GM21576 (cell line): Measurements from ENCODE around the gene MAST4.
"Not testable (repeated sequence)": the region's sequence is repeated elsewhere in the genome, so short reads cannot be mapped to it uniquely, and the experiment has no call there.

Experiments
- ATAC-seq: cut with Tn5 transposase; IDR thresholded peaks from one replicate; pipeline ENCODE4 v1.9.1; 2021; ENCODE audit warnings: mild to moderate bottlenecking, moderate library complexity; ENCODE audit not compliant: unreplicated experiment

Gene MAST4

DNA sequence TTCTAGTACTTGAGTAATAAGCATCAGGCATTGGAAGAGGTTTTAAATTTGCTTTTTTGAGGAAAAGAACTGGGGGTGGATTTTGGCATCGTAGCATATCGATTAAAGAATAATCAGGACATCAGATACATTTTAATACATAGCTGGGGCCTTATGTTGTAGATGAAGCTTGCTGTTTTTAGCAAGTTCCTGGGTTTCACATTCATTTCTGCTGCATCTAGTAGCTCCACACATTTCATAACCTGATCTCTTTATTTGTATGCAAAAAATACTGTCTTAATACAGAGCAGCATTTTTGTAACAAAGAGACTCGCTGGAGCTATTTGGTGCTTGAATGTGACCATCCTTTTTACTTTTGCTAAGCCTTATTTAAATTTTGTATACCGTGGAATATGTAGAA, 571.9 kb downstream of the MAST4 start:
- ATAC-seq = no peak

DNA sequence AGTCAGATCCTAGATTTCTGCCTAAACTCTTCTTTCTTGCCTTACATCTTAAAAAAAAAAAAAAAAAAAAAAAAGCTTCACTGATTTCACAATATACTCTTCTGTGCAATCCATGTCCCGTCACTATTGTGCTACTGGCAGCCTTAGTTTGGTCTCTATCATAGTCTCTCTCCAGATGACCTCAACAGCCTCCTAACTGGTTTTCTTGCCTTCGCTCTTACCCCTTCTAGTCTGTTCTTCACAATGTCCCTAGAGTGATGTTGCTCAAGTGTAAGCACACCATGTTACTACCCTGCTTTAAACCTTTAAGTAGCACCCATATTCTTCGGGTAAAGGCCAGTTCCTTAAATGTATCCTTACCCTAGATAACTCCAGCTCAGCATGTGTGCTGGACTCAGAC, 574.6 kb downstream of the MAST4 start:
- ATAC-seq = no peak

DNA sequence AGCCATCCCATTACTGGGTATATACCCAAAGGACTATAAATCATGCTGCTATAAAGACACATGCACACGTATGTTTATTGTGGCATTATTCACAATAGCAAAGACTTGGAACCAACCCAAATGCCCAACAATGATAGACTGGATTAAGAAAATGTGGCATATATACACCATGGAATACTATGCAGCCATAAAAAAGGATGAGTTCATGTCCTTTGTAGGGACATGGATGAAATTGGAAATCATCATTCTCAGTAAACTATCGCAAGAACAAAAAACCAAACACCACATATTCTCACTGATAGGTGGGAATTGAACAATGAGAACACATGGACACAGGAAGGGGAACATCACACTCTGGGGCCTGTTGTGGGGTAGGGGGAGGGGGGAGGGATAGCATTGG, 577.2 kb downstream of the MAST4 start:
- ATAC-seq = not testable (repeated sequence)

DNA sequence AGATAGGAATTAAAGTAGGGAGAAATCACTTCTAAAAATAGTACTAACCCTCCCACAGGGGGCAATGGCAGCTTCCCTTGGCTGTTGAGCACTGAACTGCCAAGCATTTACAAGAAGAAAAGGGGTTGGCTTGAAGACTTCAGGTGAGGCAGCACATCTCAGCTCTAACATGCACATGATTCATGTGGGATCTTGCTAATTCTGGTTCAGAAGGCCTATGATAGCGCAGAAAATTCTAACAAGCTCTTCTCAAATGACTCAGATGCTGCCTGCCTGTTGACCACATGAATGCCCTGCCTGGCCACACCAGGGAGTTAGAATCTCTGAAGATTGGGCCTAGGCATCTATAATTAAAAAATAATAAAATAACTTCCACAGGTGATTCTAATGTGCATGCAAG, 577.8 kb downstream of the MAST4 start:
- no peak for ATAC-seq

DNA sequence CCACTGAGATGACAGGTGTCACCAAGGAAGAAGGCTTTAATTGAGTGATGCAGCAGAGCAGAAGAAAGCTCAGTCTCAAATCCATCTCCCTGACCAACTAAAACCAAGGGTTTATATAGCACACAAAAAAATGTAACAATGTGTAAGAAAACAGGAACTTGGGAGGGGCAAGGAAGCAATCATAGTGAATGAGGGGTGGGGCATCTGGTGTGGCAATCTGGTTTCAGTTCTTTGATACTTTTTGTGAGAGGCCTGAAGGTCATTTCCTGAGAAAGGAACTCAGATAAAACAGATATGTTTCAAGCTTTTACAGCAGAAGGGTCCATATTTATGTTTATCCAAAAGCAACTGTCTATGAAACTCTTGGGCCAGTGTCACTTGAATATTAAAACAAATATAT, 580.7 kb downstream of the MAST4 start:
- ATAC-seq = no peak

DNA sequence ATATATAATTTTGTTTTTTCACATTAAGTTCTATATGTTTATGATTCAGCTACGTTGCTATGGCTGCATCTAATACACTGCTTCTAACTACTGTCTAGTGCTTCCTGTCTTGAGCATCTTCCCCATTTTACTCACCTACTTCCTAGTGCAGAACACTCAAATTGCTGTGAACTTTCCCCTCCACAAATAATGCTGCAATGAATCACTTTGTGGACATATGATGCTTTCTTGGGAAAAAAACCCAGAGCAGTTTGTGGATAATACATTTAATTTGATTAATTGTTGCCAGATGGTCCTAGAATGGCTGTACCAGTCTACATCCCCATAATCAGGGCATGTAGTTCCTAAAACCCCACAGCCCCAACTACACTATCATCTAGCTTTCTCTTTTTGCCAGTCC, 581.9 kb downstream of the MAST4 start:
- ATAC-seq = no peak

DNA sequence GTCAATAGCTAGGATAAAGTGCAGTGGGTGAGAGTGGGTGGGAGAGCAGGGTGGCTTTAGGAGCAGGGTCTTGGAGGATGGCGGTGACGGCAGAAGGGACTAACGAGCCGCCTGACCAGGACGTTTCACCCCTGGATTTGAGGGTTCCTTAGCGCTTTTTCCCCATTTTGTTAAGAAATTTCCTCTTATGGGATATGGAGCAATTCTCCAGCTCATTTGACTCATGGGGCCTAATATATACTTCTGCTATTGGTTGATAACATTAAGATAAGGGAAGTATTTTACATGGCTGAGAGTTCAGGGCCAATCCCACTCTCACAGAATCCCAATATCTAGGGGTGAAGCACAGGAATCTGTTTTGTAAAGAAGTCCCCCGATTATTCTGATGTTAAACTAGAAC, 582.8 kb downstream of the MAST4 start:
- no peak for ATAC-seq

DNA sequence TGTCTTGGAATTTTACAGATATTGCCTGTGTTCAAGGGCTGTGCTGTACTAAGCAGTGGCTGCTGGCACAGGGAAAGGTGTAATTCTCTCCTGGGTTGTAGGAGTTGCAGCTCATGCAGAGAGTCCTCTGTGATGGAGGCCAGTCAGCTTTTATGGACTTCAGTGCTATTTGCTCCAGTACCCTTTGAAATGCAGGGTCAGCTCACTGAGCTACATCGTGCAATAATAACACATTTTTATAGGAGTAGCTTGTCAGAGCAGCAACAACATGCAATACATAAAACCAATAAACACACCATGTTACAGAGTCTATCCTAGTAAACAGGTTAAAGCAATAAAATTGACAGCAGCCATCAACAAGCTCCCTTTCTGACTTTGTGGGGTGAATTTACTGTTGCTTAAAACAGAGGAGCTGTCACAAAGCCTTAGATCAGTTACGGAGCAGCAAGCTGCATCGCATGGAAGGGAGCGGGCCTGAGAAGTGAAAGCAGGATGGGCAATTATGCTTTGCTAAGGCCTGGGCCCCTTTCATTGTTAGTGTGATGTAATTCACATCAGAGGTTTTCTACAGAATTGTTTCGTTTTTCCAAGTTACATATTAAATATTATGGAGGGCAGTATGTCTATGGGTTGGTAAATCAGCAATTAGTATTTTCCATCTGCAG, 583.6 kb downstream of the MAST4 start:
- no peak for ATAC-seq

- no peak for ATAC-seq
Measured at GRCh38 chr5:67181648-67182221, 585.5 kb downstream of the MAST4 start.

GRCh38 chr5:67182301-67182790, 586.2 kb downstream of the MAST4 start:
- ATAC-seq = no peak

GRCh38 chr5:67183859-67184258, 587.7 kb downstream of the MAST4 start:
- no peak for ATAC-seq

GRCh38 chr5:67187006-67187715, 591.0 kb downstream of the MAST4 start:
- ATAC-seq = peak; percentile 70

DNA sequence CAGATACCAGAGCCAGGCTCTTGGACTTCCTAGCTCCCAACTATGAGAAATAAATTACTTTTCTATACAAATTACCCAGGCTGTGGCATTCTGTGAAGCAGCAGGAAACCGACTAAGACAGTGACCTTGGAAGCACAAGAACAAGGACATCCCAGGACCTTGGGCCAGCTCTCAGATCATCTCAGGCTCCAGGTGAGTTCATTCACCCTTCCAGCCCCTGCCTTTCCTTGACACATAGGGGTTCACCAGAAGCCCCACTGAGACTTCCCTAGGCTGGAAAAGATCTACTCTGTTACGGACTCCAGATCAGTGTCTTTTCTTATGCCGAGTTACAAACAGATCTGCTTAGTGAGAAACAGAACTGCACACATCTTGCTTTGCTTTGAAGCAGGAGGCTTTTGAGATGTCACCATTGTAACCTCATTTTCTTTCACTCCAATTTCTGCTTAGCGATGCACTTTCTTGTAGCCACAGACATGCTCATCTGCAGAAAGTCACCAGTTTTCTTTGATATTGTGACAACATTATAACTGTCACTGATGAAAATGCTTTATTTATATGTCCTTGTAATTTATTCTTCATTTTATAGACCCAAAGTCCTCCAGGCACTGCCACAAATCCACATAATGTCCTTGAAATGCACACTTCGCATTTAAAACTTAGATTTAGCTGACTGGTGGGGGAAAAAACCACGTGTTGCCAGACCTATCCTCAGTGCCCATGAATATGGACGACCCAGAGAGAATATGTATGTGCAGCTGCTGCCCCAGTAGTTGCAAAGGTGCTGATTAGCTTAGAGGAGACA, 592.3 kb downstream of the MAST4 start:
- no peak for ATAC-seq

- no peak for ATAC-seq
Measured at GRCh38 chr5:67189079-67189354, 592.8 kb downstream of the MAST4 start.

- ATAC-seq = no peak
Measured at GRCh38 chr5:67189931-67190330, 593.7 kb downstream of the MAST4 start.

DNA sequence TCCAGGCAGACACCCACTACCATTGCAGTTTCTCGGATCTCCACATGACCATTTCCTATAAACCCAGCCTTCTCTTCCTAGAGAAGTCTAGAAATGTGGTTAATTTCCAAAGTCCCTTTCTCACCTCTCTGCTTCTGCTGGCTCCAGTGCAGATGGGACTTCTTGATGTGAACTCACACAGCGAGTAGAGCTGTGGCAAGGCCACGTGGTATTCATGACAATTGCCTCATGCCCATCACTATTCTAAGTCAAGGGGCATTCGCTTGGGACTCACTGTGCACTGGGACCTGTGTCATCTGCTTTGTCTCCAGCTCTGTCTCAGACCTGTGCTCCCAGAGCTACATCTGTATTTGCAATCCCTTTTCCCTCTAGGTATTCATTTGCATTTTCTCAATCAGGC, 594.2 kb downstream of the MAST4 start:
- ATAC-seq = no peak

- ATAC-seq = no peak
Measured at GRCh38 chr5:67190861-67191260, 594.7 kb downstream of the MAST4 start.

DNA sequence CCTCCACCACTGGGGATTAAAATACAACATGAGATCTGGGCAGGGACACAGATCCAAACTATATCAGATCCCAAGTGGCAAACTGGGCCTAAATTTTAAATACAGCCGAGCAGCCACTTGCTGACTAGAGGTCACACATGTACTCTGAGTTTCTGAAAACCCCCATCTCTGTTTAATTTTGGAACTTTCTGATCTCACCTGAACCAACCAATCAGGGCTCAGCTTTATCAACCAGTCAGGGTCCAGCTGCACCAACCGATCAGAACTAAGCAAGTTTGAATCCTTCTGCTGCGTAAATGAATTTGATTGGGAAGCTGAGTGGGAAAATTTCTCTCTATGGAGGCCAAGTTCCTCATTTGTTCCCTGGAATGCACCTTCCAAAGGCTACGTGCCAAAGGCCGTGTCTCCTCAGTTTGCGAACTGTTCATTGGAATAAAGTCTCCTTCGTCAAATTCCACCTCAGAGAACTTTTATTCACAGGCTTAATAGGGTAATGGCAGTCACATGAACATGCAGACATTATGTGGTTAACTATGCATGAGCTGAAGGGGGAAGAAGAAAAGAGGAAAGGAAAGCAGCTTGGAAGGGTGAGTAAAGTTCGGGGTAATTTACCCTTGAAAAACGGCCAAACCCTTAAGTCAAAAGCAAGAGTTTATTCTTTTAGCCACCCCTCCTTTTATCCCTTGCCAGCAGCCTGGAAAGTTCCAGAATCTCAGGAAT, 596.7 kb downstream of the MAST4 start:
- ATAC-seq = peak; percentile 38

DNA sequence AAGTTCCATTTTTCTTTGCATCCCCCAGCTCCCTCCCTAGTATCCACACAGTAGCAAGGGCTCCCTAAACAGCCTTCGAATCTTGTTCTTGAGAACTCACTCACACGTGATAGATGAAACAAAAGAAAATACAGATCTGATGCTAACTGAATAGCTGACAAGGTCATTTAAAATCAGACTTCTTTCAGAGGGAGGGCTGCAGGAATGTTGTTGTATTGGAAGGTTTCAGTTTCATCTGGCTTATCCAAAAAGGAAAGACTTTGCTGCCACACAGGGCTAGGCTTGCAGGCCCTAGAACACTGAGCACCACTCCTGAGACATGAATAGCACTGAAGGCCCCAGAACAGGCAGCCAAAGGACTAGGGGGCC, 597.2 kb downstream of the MAST4 start:
- ATAC-seq = no peak

- no peak for ATAC-seq
Measured at GRCh38 chr5:67194166-67194565, 598.0 kb downstream of the MAST4 start.
